ENCODE data around the gene SASS6.

The SASS6 gene

DNA sequence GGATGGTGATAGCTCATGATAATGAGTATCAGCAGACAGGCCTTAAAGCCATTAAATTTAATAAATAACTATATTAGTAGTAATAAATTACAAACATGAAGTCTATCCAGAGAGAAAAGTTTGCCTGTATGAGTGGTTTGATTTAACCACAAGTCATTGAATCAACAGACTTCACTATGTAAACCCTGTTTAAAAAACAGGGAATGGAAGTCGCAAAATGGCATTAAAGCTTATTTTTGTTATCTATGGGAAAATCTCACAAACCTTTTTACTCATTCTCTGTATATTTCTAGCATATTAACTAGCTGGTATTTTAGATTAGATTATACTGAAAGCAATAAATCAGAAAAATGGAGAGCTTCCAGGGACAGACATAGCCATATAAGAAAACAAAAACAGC is 45.3 kb downstream of the SASS6 start:
- H3K4me2 ChIP-seq (ENCODE audit: low read depth, low read length, poor library complexity, severe bottlenecking): no peak overlapping the region
- TF ChIP-seq CTCF (conservative IDR thresholded peaks at IDR 0.05; ENCODE audit: low read length) (no peak), EZH2phosphoT487 (IDR thresholded peaks at IDR 0.05; ENCODE audit: borderline replicate concordance) (no peak)
- no peaks in the 10 kb centered on the region; the same call in 1 of the 2 replicates for H3F3A ChIP-seq (ENCODE audit: low read depth)
- no peaks in the 10 kb centered on the region for H3K9me3 ChIP-seq (ENCODE audit: insufficient read depth, low read depth, low read length)
- H3K27me3 ChIP-seq (ENCODE audit: insufficient read depth, low read length, poor library complexity, severe bottlenecking): no peaks in the 10 kb centered on the region
- H3K79me2 ChIP-seq (ENCODE audit: insufficient read depth, low read length): no peaks in the 10 kb centered on the region
- no peaks in the 10 kb centered on the region for H4K20me1 ChIP-seq (ENCODE audit: insufficient read depth, low read length, poor library complexity, severe bottlenecking)
- no peaks in the 10 kb centered on the region for H3K4me1 ChIP-seq (ENCODE audit: insufficient read depth, low read length, poor library complexity, severe bottlenecking)
- no peak overlapping the region for H3K4me3 ChIP-seq (ENCODE audit: low read length, poor library complexity, severe bottlenecking)
- no peaks in the 10 kb centered on the region for H3K9me2 ChIP-seq (replicated peaks; ENCODE audit: low read depth, low read length)
- H2AFZ ChIP-seq (ENCODE audit: low read length): no peak overlapping the region
- no peak overlapping the region for H3K9ac ChIP-seq (ENCODE audit: low read depth, low read length, poor library complexity, severe bottlenecking)
- H3K36me3 ChIP-seq (ENCODE audit: insufficient read depth, low read length): peaks cover 59% of the 10 kb centered on the region

- H4K20me1 ChIP-seq (ENCODE audit: insufficient read depth, low read length, poor library complexity, severe bottlenecking): no peaks in the 10 kb centered on the region
Measured at GRCh38 chr1:100080331-100080730, 52.4 kb downstream of the SASS6 start.

DNA sequence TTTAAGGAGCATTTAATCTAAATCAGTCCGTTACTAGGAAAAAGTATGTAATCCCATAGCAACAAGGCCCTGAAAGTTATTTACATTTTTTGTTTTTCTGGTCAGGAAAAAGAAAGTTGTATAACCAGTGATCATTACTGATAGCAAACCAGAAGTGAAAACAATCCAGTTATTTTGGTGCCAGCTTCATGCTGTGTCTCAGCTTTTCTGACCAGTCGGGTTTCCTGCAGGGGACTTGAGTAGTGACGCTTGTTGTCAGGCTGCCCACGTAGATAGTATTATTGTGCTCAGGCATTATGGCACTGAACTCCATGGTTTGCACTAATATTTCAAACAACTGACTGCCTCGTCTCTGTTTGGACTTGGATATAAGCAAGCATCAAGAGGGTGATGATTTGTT is 55.2 kb downstream of the SASS6 start:
- no peaks in the 10 kb centered on the region for H4K20me1 ChIP-seq (ENCODE audit: insufficient read depth, low read length, poor library complexity, severe bottlenecking)
- no peaks in the 10 kb centered on the region for H3K79me2 ChIP-seq (ENCODE audit: insufficient read depth, low read length)
- peaks cover 80% of the 10 kb centered on the region for H3K36me3 ChIP-seq (ENCODE audit: insufficient read depth, low read length)
- no peak overlapping the region for H3K4me2 ChIP-seq (ENCODE audit: low read depth, low read length, poor library complexity, severe bottlenecking)
- H3K4me3 ChIP-seq (ENCODE audit: low read length, poor library complexity, severe bottlenecking): no peak overlapping the region
- no peaks in the 10 kb centered on the region for H3K27me3 ChIP-seq (ENCODE audit: insufficient read depth, low read length, poor library complexity, severe bottlenecking)
- H3K9me3 ChIP-seq (ENCODE audit: insufficient read depth, low read depth, low read length): no peaks in the 10 kb centered on the region
- no peaks in the 10 kb centered on the region for H3K4me1 ChIP-seq (ENCODE audit: insufficient read depth, low read length, poor library complexity, severe bottlenecking)
- H3K9me2 ChIP-seq (replicated peaks; ENCODE audit: low read depth, low read length): no peaks in the 10 kb centered on the region
- no peak for TF ChIP-seq CTCF (conservative IDR thresholded peaks at IDR 0.05; ENCODE audit: low read length)
- no peak for TF ChIP-seq EZH2phosphoT487 (IDR thresholded peaks at IDR 0.05; ENCODE audit: borderline replicate concordance)
- H3K9ac ChIP-seq (ENCODE audit: low read depth, low read length, poor library complexity, severe bottlenecking): no peak overlapping the region
- H3F3A ChIP-seq (ENCODE audit: low read depth): no peaks in the 10 kb centered on the region
- H2AFZ ChIP-seq (ENCODE audit: low read length): no peak overlapping the region

More at GRCh38 chr1:100080331-100080730, 52.4 kb downstream of the SASS6 start:
- H3K4me1 ChIP-seq (ENCODE audit: insufficient read depth, low read length, poor library complexity, severe bottlenecking): no peaks in the 10 kb centered on the region
- no peaks in the 10 kb centered on the region for H3K9me3 ChIP-seq (ENCODE audit: insufficient read depth, low read depth, low read length)
- H3K27me3 ChIP-seq (ENCODE audit: insufficient read depth, low read length, poor library complexity, severe bottlenecking): no peaks in the 10 kb centered on the region
- no peaks in the 10 kb centered on the region; the same call in 1 of the 2 replicates for H3F3A ChIP-seq (ENCODE audit: low read depth)
- H3K4me2 ChIP-seq (ENCODE audit: low read depth, low read length, poor library complexity, severe bottlenecking): no peak overlapping the region
- peaks cover 85% of the 10 kb centered on the region for H3K36me3 ChIP-seq (ENCODE audit: insufficient read depth, low read length)
- no peak overlapping the region for H3K4me3 ChIP-seq (ENCODE audit: low read length, poor library complexity, severe bottlenecking)
- no peaks in the 10 kb centered on the region for H3K9me2 ChIP-seq (replicated peaks; ENCODE audit: low read depth, low read length)
- TF ChIP-seq CTCF (conservative IDR thresholded peaks at IDR 0.05; ENCODE audit: low read length) (no peak), EZH2phosphoT487 (IDR thresholded peaks at IDR 0.05; ENCODE audit: borderline replicate concordance) (no peak)
- no peak overlapping the region for H2AFZ ChIP-seq (ENCODE audit: low read length)
- no peak overlapping the region for H3K9ac ChIP-seq (ENCODE audit: low read depth, low read length, poor library complexity, severe bottlenecking)
- no peaks in the 10 kb centered on the region for H3K79me2 ChIP-seq (ENCODE audit: insufficient read depth, low read length)
